ENCODE data around the gene ELL2.

Gene ELL2

GRCh38 chr5:95900383-95900958, 61.2 kb downstream of the ELL2 start:
- peak; percentile 79 for DNase-seq (ENCODE audit: low read depth)
- no peak for TF ChIP-seq CTCF (conservative IDR thresholded peaks at IDR 0.05; ENCODE audit: low read length)
- no peak overlapping the region for H3K4me3 ChIP-seq (ENCODE audit: low read length)

GRCh38 chr5:95899829-95900228, 61.8 kb downstream of the ELL2 start:
- no peak for TF ChIP-seq CTCF (conservative IDR thresholded peaks at IDR 0.05; ENCODE audit: low read length)
- no peak for DNase-seq (ENCODE audit: low read depth)
- H3K4me3 ChIP-seq (ENCODE audit: low read length), result no peak overlapping the region

- TF ChIP-seq CTCF (conservative IDR thresholded peaks at IDR 0.05; ENCODE audit: low read length), result no peak
- no peak for DNase-seq (ENCODE audit: low read depth)
- H3K4me3 ChIP-seq (ENCODE audit: low read length), result no peak overlapping the region
These were observed 62.6 kb downstream of the ELL2 start for GRCh38 chr5:95899006-95899405.

GRCh38 chr5:95895771-95896170, 65.9 kb downstream of the ELL2 start:
- no peak overlapping the region for H3K4me3 ChIP-seq (ENCODE audit: low read length)
- peak; percentile 57 for DNase-seq (ENCODE audit: low read depth)
- TF ChIP-seq CTCF (conservative IDR thresholded peaks at IDR 0.05; ENCODE audit: low read length), result no peak

GRCh38 chr5:95895251-95895650, 66.4 kb downstream of the ELL2 start:
- DNase-seq (ENCODE audit: low read depth), result no peak
- H3K4me3 ChIP-seq (ENCODE audit: low read length), result no peak overlapping the region
- TF ChIP-seq CTCF (conservative IDR thresholded peaks at IDR 0.05; ENCODE audit: low read length), result no peak

- TF ChIP-seq CTCF (conservative IDR thresholded peaks at IDR 0.05; ENCODE audit: low read length), result peak; percentile 60
- DNase-seq (ENCODE audit: low read depth), result peak; percentile 42
These were observed 68.8 kb downstream of the ELL2 start for GRCh38 chr5:95892784-95893354.

GRCh38 chr5:95891499-95891898, 70.2 kb downstream of the ELL2 start:
- H3K4me3 ChIP-seq (ENCODE audit: low read length), result no peak overlapping the region
- DNase-seq (ENCODE audit: low read depth), result no peak
- TF ChIP-seq CTCF (conservative IDR thresholded peaks at IDR 0.05; ENCODE audit: low read length), result no peak

More at GRCh38 chr5:95892784-95893354, 68.8 kb downstream of the ELL2 start:
- H3K4me3 ChIP-seq (ENCODE audit: low read length), result no peak overlapping the region
